Neural cell (in vitro differentiated cells): Measurements from ENCODE around the gene WARS2. TPM values are rescaled to one million over a fixed set of nuclear protein-coding genes. Genes with fewer than 3 reads are reported as not detected.
A peak's percentile ranks its signal among the peaks of the same experiment; 100 is the strongest.

Experiments used
- H2AFZ ChIP-seq: fragments of 200-600, 300-800 bp; sonication (generic), shearing (Covaris generic); 2 replicates; pipeline ENCODE4 v1.6.0; 2014; ENCODE audit warnings: low read depth, mild to moderate bottlenecking, antibody characterized with exemption, low read length, moderate library complexity
- H3F3A ChIP-seq: fragments of 200-600 bp; shearing (Covaris generic); 2 replicates; pipeline ENCODE4 v1.6.1; 2016; ENCODE audit warnings: mild to moderate bottlenecking, moderate library complexity, mixed read lengths, antibody characterized with exemption, low read length; ENCODE audit not compliant: insufficient read depth, poor library complexity, severe bottlenecking
- H3K27ac ChIP-seq: fragments of 200-600, 300-800 bp; sonication (generic), shearing (Covaris generic); 2 replicates; pipeline ENCODE4 v1.5.1; 2014; ENCODE audit warnings: mild to moderate bottlenecking, low read length, moderate library complexity
- H3K27me3 ChIP-seq: fragments of 300-800, 200-600 bp; sonication (generic), shearing (Covaris generic); 2 replicates; pipeline ENCODE4 v1.6.0; 2014; ENCODE audit warnings: mild to moderate bottlenecking, low read depth, low read length, moderate library complexity; ENCODE audit not compliant: insufficient read depth
- H3K36me3 ChIP-seq: fragments of 300-800, 200-600 bp; sonication (generic), shearing (Covaris generic); 2 replicates; pipeline ENCODE4 v1.5.1; 2014; ENCODE audit warnings: mild to moderate bottlenecking, antibody characterized with exemption, low read length, moderate library complexity; ENCODE audit not compliant: insufficient read depth
- H3K4me2 ChIP-seq: fragments of 300-800, 200-600 bp; sonication (generic), shearing (Covaris generic); 2 replicates; pipeline ENCODE4 v1.6.0; 2014; ENCODE audit warnings: mild to moderate bottlenecking, low read length
- H3K4me3 ChIP-seq: fragments of 300-800, 200-600 bp; sonication (generic), shearing (Covaris generic); 2 replicates; pipeline ENCODE4 v1.5.1; 2014; ENCODE audit warnings: mild to moderate bottlenecking, low read length, moderate library complexity
- H3K79me2 ChIP-seq: fragments of 200-600 bp; shearing (Covaris generic); replicated peaks from 2 replicates; pipeline ENCODE4 v1.6.0; 2014; ENCODE audit warnings: mild to moderate bottlenecking, low read length, moderate library complexity; ENCODE audit not compliant: insufficient read depth
- H3K9ac ChIP-seq: fragments of 300-800, 200-600 bp; sonication (generic), shearing (Covaris generic); 2 replicates; pipeline ENCODE4 v1.6.1; 2016; ENCODE audit warnings: mild to moderate bottlenecking, low read length, mixed read lengths
- H3K9me2 ChIP-seq: fragments of 200-600 bp; shearing (Covaris generic); 2 replicates; pipeline ENCODE4 v1.6.1; 2016; ENCODE audit warnings: mild to moderate bottlenecking, low read length, mixed read lengths; ENCODE audit not compliant: insufficient read depth
- H3K9me3 ChIP-seq: fragments of 200-600, 300-800 bp; sonication (generic), shearing (Covaris generic); 2 replicates; pipeline ENCODE4 v1.6.1; 2016; ENCODE audit warnings: mild to moderate bottlenecking, mixed run types, low read length, moderate library complexity, mixed read lengths
- H4K20me1 ChIP-seq: fragments of 200-600 bp; shearing (Covaris generic); 2 replicates; pipeline ENCODE4 v1.6.1; 2016; ENCODE audit warnings: mild to moderate bottlenecking, mixed run types; ENCODE audit not compliant: insufficient read depth
- CTCF ChIP-seq: fragments of 450-650 bp; IDR thresholded peaks from 2 replicates; pipeline ENCODE4 v1.5.1; 2014; ENCODE audit warnings: antibody characterized with exemption, mild to moderate bottlenecking, moderate library complexity; ENCODE audit not compliant: poor library complexity, severe bottlenecking
- EP300 ChIP-seq: fragments of 450-650 bp; conservative IDR thresholded peaks from 2 replicates; pipeline ENCODE4 v1.6.1; 2014; ENCODE audit warnings: antibody characterized with exemption, mild to moderate bottlenecking, moderate library complexity; ENCODE audit not compliant: poor library complexity, severe bottlenecking
- EZH2 ChIP-seq: fragments of 200-600, 300-800 bp; shearing (Covaris generic), sonication (generic); IDR thresholded peaks from 2 replicates; pipeline ENCODE4 v1.6.1; 2014; ENCODE audit warnings: antibody characterized with exemption, low read length, borderline replicate concordance, mild to moderate bottlenecking; ENCODE audit not compliant: insufficient read depth, poor library complexity, severe bottlenecking
- MXI1 ChIP-seq: fragments of 450-650 bp; conservative IDR thresholded peaks from 2 replicates; pipeline ENCODE4 v1.6.1; 2014; ENCODE audit warnings: antibody characterized with exemption, mild to moderate bottlenecking; ENCODE audit not compliant: poor library complexity, severe bottlenecking
- POLR2AphosphoS5 ChIP-seq: IDR thresholded peaks from 2 replicates; pipeline ENCODE4 v1.6.1; 2012
- RAD21 ChIP-seq: fragments of 450-650 bp; conservative IDR thresholded peaks from 2 replicates; pipeline ENCODE4 v1.6.1; 2014; ENCODE audit warnings: antibody characterized with exemption, mild to moderate bottlenecking, moderate library complexity
- REST ChIP-seq: IDR thresholded peaks from 2 replicates; pipeline ENCODE4 v1.6.1; 2012; ENCODE audit warnings: borderline replicate concordance
- SMC3 ChIP-seq: fragments of 450-650 bp; conservative IDR thresholded peaks from 2 replicates; pipeline ENCODE4 v1.6.1; 2014; ENCODE audit warnings: antibody characterized with exemption, mild to moderate bottlenecking, moderate library complexity; ENCODE audit not compliant: poor library complexity
- TAF1 ChIP-seq: IDR thresholded peaks from 2 replicates; pipeline ENCODE4 v1.6.1; 2012; ENCODE audit warnings: low read depth
- polyA plus RNA-seq: library from polyadenylated mRNA; depleted of rRNA; stranded (reverse); fragments of >200 nt; gene quantifications from 2 replicates; pipeline ENCODE4 v1.2.3, GENCODE V29; 2014

The WARS2 gene
- polyA plus RNA-seq, 1 donor from 2014 or later = 4.7 TPM

GRCh38 chr1:119184972-119185371 is 44.5 kb upstream of the WARS2 start:
- no peaks in the 10 kb centered on the region for H3K79me2 ChIP-seq
- H3K36me3 ChIP-seq = no peaks in the 10 kb centered on the region
- H3K27me3 ChIP-seq = no peaks in the 10 kb centered on the region
- H3K9ac ChIP-seq = no peak overlapping the region
- no peaks in the 10 kb centered on the region for H3F3A ChIP-seq
- H3K4me2 ChIP-seq = no peak overlapping the region
- no peaks in the 10 kb centered on the region for H3K9me2 ChIP-seq
- TF ChIP-seq RAD21 = no peak
- no peak for TF ChIP-seq REST
- TF ChIP-seq POLR2AphosphoS5 = no peak
- TF ChIP-seq EP300 = no peak
- no peak for TF ChIP-seq TAF1
- no peak for TF ChIP-seq SMC3
- no peak for TF ChIP-seq CTCF
- no peak for TF ChIP-seq EZH2
- TF ChIP-seq MXI1 = no peak
- H4K20me1 ChIP-seq = no peaks in the 10 kb centered on the region
- no peaks in the 10 kb centered on the region for H3K9me3 ChIP-seq
- no peak overlapping the region for H3K4me3 ChIP-seq
- no peak overlapping the region for H3K27ac ChIP-seq
- no peak overlapping the region for H2AFZ ChIP-seq

GRCh38 chr1:119181218-119181617 is 40.8 kb upstream of the WARS2 start:
- Histone ChIP-seq H3K9me2 (no peaks in the 10 kb centered on the region), H3K27me3 (no peaks in the 10 kb centered on the region), H4K20me1 (no peaks in the 10 kb centered on the region), H3K9ac (no peak overlapping the region), H3K4me2 (no peak overlapping the region), H2AFZ (no peak overlapping the region), H3K4me3 (no peak overlapping the region), H3F3A (no peaks in the 10 kb centered on the region), H3K9me3 (no peaks in the 10 kb centered on the region), H3K79me2 (no peaks in the 10 kb centered on the region), H3K36me3 (no peaks in the 10 kb centered on the region), H3K27ac (peak overlapping the region; percentile 12)
- TF ChIP-seq EP300 (no peak), RAD21 (no peak), REST (no peak), EZH2 (no peak), CTCF (no peak), TAF1 (no peak), MXI1 (no peak), SMC3 (no peak)
